Measurements from ENCODE around the gene EVC.
"Not testable (repeated sequence)": the region's sequence is repeated elsewhere in the genome, so short reads cannot be mapped to it uniquely, and the experiment has no call there.

Gene EVC

GRCh38 chr4:5843573-5844530 lies 132.9 kb downstream of the EVC start:
- DNase-seq (ENCODE audit: low spot score), result no peak

- DNase-seq (ENCODE audit: low spot score), result no peak
Observed at GRCh38 chr4:5845035-5845905, 134.3 kb downstream of the EVC start.

GRCh38 chr4:5851637-5852301 lies 140.8 kb downstream of the EVC start:
- DNase-seq (ENCODE audit: low spot score), result no peak

GRCh38 chr4:5852523-5853202 lies 141.7 kb downstream of the EVC start:
- no peak for DNase-seq (ENCODE audit: low spot score)

- DNase-seq (ENCODE audit: low spot score), result no peak
Observed at GRCh38 chr4:5854929-5855328, 143.9 kb downstream of the EVC start.

GRCh38 chr4:5856362-5856761 lies 145.4 kb downstream of the EVC start:
- not testable (repeated sequence) for DNase-seq (ENCODE audit: low spot score)

- DNase-seq (ENCODE audit: low spot score), result no peak
Observed at GRCh38 chr4:5857199-5857598, 146.2 kb downstream of the EVC start.

- DNase-seq (ENCODE audit: low spot score), result no peak
Observed at GRCh38 chr4:5858020-5858769, 147.2 kb downstream of the EVC start.

- DNase-seq (ENCODE audit: low spot score), result peak; percentile 49
Observed at GRCh38 chr4:5863461-5864113, 152.6 kb downstream of the EVC start.

Measured in AG08396 (cell line).